ENCODE results near the gene CLDND1.
A peak's percentile ranks its signal among the peaks of the same experiment; 100 is the strongest.

- TF ChIP-seq CTCF (IDR thresholded peaks at IDR 0.05 in 2 of 3, conservative IDR thresholded peaks at IDR 0.05 in 1 of 3; ENCODE audit: control insufficient read depth in 2 of 3, extremely low read depth in 1 of 3, insufficient read depth in 1 of 3, low read depth in 3 of 3, low read length in 3 of 3) (no peak), SRF (IDR thresholded peaks at IDR 0.05; ENCODE audit: low read depth in 2 of 2, low read length in 2 of 2) (no peak), EZH2 (IDR thresholded peaks at IDR 0.05; ENCODE audit: borderline replicate concordance, control insufficient read depth, low read depth, low read length) (no peak), ZNF687 (IDR thresholded peaks at IDR 0.05) (peak; percentile 43; the same call in 1 of the 2 replicates), GABPA (IDR thresholded peaks at IDR 0.05; ENCODE audit: low read depth) (no peak), ZSCAN29 (IDR thresholded peaks at IDR 0.05) (no peak), EP300 (IDR thresholded peaks at IDR 0.05; ENCODE audit: borderline replicate concordance in 1 of 2, control insufficient read depth in 1 of 2, low read depth in 2 of 2, low read length in 2 of 2) (peak; percentile 18 to 30; a peak in 2 of 4 replicates), MYC (IDR thresholded peaks at IDR 0.05; ENCODE audit: insufficient read depth, insufficient read length, insufficient replicate concordance, low read length, severe bottlenecking) (no peak), CREB1 (IDR thresholded peaks at IDR 0.05; ENCODE audit: low read depth) (0 out of 2 replicates have a peak, but pooled peaks have one; percentile 16), SMC3 (IDR thresholded peaks at IDR 0.05; ENCODE audit: borderline replicate concordance, low read length) (no peak), CHD4 (IDR thresholded peaks at IDR 0.05) (no peak), LARP7 (IDR thresholded peaks at IDR 0.05) (no peak)
Observed at GRCh38 chr3:98564282-98565005, 41.7 kb upstream of the CLDND1 start.
